ENCODE data around the gene KCNMA1.

KCNMA1 gene

GRCh38 chr10:77226452-77226851, 411.2 kb downstream of the KCNMA1 start:
- TF ChIP-seq CTCF (IDR thresholded peaks at IDR 0.05; ENCODE audit: control insufficient read depth, extremely low read depth, insufficient read depth), result no peak
- DNase-seq (ENCODE audit: low read depth), result no peak
- no peak overlapping the region for H3K4me3 ChIP-seq (ENCODE audit: low read depth, low read length)

GRCh38 chr10:77226020-77226419, 411.6 kb downstream of the KCNMA1 start:
- TF ChIP-seq CTCF (IDR thresholded peaks at IDR 0.05; ENCODE audit: control insufficient read depth, extremely low read depth, insufficient read depth), result no peak
- no peak for DNase-seq (ENCODE audit: low read depth)
- H3K4me3 ChIP-seq (ENCODE audit: low read depth, low read length), result no peak overlapping the region

GRCh38 chr10:77223526-77224460, 413.8 kb downstream of the KCNMA1 start:
- no peak for TF ChIP-seq CTCF (IDR thresholded peaks at IDR 0.05; ENCODE audit: control insufficient read depth, extremely low read depth, insufficient read depth)
- H3K4me3 ChIP-seq (ENCODE audit: low read depth, low read length), result no peak overlapping the region
- no peak for DNase-seq (ENCODE audit: low read depth)

- no peak for DNase-seq (ENCODE audit: low read depth)
- no peak for TF ChIP-seq CTCF (IDR thresholded peaks at IDR 0.05; ENCODE audit: control insufficient read depth, extremely low read depth, insufficient read depth)
- H3K4me3 ChIP-seq (ENCODE audit: low read depth, low read length), result no peak overlapping the region
Observed at GRCh38 chr10:77220150-77220549, 417.5 kb downstream of the KCNMA1 start.

GRCh38 chr10:77219046-77219445, 418.6 kb downstream of the KCNMA1 start:
- H3K4me3 ChIP-seq (ENCODE audit: low read depth, low read length), result no peak overlapping the region
- no peak for TF ChIP-seq CTCF (IDR thresholded peaks at IDR 0.05; ENCODE audit: control insufficient read depth, extremely low read depth, insufficient read depth)
- no peak for DNase-seq (ENCODE audit: low read depth)

- DNase-seq (ENCODE audit: low read depth), result no peak
- TF ChIP-seq CTCF (IDR thresholded peaks at IDR 0.05; ENCODE audit: control insufficient read depth, extremely low read depth, insufficient read depth), result no peak
- H3K4me3 ChIP-seq (ENCODE audit: low read depth, low read length), result no peak overlapping the region
Observed at GRCh38 chr10:77214799-77215198, 422.8 kb downstream of the KCNMA1 start.

- TF ChIP-seq CTCF (IDR thresholded peaks at IDR 0.05; ENCODE audit: control insufficient read depth, extremely low read depth, insufficient read depth), result no peak
- H3K4me3 ChIP-seq (ENCODE audit: low read depth, low read length), result no peak overlapping the region
- DNase-seq (ENCODE audit: low read depth), result no peak
Observed at GRCh38 chr10:77212632-77213031, 425.0 kb downstream of the KCNMA1 start.

Data from LNCaP clone FGC (cell line).